Stimulated activated CD8-positive, alpha-beta memory T cell treated with anti-CD3 and anti-CD28 coated beads, Interleukin-12 subunit alpha, Interleukin-12 subunit beta, amount 100 ng/mL, for 24 hours (primary cell): Measurements from ENCODE around the gene TUBG1.
A peak's percentile ranks its signal among the peaks of the same experiment; 100 is the strongest.
"Not testable (repeated sequence)": the region's sequence is repeated elsewhere in the genome, so short reads cannot be mapped to it uniquely, and the experiment has no call there.

Experiments
- DNase-seq: peaks from one replicate; pipeline ENCODE4 v3.0.0-alpha.2; 2020; ENCODE audit errors: extremely low read depth

The TUBG1 gene

DNA sequence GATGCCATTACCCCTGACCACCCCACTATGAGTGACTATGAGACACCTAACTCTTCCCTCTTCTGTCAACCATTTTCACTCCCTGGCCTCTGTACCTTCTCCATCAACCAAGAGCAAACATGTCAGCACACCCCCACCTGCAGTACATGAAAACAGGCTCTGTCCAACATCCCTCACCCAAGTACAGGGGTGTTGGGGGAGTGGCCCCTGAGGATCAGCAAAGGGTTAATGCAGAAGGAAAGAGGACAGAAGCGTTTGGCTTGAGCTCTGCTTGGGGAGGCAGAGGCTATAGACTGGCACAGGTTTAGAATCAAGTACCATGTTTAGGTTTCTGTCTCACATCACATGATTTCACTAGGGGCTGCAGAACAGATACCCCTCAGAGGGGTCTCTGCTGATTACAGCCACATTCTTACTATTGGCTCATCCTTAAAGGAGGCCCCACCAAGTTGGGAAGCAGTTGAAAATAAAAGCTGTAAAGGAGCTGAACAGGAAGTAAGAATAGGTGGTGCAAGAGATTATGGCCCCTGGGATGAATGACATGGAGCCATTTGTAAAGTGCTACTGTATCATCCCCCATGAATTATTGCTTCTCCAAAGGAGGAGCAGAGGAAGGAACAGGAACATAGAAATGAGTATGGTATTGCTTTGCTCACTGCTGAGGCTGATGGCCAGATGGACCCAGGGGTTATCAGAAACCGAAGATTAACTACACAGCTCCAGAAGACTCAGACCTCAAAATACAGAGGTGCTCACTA is 29.5 kb upstream of the TUBG1 start:
- DNase-seq: no peak

DNA sequence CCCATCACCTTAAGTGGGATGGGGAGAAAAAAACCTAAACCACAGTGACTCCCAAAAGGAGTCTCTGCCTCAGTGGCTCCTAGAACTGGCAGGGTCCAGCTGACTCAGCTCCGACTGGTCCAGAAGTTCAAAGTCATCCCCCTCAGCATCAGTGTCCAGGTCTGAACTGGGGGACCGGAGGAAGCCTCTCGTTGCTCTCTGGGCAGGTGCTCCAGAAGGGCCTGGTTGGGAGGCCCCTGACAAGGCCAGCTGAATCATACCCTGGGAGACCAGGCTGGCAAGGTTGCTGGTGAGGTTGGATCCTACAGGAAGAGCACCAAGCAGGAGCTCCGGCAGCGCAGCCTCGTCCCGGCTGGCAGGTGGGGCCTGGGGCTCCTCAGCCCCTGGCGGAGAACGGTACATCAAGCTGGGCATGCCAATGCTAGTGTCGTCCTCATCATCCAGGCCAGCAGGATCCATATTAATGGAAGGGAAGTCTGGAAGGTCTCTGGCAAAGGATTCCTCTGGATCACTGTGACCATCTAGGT is 27.7 kb upstream of the TUBG1 start:
- no peak for DNase-seq

DNA sequence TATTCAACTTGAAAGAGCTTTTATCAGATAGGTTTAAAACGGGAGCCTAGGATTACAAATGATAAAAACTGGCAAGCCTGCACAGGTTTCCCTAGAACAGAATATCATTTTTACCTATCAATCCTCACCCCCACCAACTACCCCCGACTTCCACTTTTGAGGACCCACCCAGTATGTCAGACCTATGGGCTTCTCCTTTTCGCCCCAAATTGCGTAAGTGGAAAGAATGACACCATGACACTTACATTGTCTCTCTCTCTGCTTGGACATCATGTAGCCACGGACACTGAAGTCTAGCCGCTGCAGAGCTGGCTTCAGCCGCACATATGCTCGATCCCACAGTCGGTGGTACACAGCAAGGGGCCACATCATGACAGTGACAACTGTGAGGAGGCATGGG is 24.6 kb upstream of the TUBG1 start:
- DNase-seq: no peak

DNA sequence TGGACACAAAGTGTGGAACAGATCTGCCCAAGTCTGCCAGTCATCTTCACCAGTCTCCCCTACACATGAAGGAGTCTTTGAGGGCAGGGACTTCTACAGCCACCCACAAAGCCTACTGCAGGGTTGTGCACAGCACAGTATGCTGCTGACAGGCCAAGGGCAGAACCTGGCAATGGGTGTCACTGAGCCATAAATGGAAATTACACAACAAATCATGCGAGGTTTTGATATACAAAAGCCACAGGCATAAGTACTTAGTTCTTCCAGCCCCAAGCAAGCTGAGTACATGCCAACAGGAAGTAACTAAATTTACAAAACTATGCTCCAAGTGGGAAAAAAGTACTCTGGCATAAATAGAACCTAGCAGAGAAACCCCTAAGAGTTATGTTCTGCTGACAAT is 24.1 kb upstream of the TUBG1 start:
- no peak for DNase-seq

DNA sequence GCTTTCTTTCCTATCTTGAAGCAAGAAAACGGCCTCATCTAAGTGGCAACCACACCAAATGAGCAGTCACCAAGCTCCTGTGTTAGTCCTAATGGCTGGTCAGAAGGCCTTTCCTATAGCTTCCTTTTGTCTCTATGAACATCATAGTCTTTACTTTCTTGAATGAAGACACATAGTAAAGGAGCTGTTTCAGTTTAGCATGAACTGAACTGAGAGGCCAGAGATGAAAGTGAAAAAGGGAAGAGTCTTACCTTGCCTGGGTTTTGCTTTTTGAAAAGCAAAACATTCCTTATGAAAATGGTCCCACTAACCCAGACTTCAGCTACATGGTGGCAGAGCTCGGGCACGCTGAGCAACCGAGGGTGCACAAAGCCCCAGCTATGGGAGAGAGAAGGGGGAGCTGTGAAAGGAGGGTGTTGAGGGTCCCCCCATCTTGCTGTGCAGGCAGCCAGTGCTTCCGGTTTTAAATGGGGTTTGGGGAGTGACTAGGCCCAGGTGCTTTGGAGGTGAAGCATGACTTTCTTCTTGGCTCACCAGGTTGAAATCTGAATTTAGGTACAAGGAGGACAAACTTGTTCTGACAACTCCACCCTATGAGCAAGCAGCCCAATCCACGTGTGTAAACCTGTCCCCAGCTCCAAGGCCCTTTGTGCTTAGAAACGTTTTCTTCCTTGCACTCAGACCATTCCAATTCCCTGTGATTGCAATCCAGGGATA is 22.8 kb upstream of the TUBG1 start:
- DNase-seq: no peak

DNA sequence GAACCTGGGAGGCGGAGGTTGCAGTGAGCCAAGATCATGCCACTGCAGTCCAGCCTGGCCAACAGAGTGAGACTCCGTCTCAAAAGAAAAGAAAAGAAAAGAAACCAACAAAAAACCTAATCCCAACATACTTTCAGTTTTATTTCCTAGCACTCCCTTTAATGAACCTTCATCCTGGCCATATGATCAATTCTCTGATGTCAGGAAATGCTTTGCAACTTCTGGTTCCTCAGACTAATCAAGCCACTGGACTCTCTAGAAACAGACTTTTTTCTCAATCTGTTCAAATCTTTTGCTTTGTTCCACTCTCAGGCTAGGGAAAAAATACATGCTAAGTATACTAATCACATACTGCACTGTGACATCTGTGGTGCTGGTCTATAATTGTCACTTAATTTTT is 18.6 kb upstream of the TUBG1 start:
- no peak for DNase-seq

DNA sequence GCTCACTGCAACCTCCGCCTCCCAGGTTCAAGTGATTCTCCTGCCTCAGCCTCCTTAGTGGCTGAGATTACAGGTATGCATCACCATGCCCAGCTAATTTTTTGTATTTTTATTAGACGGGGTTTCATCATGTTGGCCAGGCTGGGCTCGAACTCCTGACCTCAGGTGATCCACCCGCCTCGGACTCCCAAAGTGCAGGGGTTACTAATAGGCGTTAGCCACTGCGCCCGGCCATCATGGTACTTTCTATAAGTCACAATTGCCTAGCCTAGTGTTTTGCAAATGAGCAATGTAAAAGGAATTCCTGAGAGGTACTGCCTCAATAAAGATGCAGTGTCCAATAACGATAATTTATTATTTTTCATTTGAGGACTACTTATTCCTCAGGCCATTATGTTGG is 18.1 kb upstream of the TUBG1 start:
- DNase-seq: no peak

DNA sequence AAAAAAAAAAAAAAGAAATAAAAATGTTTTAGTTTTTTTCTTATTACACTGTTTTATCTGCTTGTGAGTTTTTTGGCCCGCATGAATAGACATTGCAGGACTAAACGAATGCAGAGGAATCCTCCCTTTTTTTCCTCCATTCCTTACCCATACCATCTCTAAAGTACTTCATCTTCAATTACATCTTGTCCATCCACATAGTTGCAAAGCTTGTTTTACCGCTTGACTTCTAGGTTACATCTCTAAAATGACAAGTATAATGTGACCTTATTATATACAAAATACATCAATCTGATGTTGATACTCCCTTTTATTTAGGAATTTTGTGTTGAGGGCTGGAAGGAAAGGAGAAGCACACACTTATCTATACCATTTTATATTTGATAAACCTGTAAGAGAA is 13.1 kb upstream of the TUBG1 start:
- no peak for DNase-seq

DNA sequence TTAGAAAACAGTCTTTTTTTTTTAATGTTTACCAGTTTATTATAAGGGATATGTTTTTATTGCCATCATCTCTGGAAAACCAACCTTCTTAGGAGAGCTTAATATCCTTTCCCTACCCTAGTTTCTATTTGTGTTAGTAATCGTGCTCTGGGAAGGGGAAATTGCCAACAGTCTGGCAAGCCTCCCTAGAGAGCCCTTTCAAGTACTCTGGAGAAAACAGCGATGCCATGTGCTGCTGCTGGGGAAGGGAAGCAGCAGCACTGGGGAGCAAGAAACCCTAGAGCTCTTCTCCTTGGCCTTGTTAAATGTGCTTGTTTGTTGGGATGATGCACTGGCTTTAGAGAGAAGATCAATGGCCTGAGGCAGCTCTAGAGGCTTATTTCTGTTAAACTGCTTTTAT is 10.6 kb upstream of the TUBG1 start:
- DNase-seq: no peak

DNA sequence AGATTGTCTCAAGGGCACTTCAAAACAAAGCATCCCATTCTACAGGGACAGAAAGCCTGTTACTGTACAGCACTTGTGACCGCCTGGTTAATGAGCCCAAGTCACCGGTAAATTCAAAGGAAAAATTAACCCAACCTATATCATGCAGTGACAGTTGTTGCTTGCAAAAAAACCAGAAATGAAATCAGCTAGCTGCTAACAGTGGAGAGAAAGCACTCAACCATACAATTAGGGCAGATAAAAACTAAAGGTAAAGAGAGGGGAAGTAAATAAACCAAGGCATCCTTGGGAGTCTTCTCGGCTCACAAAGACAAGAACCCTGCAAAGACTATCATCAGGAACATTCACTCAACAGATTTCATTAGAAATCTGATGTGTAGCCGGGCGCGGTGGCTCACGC is 6.2 kb upstream of the TUBG1 start:
- no peak for DNase-seq

DNA sequence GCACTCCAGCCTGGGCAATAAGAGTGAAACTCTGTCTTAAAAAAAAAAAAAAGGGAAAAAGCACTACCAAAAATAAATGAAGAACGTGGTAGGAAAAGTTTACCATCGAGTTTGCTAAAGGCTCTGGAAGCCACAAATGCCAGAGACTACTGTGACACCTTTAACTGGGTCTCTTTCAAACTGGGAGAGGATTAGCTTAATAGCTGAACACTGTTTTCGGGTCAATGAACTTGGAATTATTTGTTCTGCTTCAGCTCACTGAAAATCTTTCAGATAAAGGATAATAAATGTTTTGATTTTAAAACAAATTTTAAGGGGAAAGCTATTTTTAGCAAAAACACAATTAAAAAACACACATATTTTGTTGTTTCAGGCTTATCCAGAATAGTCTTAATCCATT is 1.7 kb upstream of the TUBG1 start:
- DNase-seq: no peak

DNA sequence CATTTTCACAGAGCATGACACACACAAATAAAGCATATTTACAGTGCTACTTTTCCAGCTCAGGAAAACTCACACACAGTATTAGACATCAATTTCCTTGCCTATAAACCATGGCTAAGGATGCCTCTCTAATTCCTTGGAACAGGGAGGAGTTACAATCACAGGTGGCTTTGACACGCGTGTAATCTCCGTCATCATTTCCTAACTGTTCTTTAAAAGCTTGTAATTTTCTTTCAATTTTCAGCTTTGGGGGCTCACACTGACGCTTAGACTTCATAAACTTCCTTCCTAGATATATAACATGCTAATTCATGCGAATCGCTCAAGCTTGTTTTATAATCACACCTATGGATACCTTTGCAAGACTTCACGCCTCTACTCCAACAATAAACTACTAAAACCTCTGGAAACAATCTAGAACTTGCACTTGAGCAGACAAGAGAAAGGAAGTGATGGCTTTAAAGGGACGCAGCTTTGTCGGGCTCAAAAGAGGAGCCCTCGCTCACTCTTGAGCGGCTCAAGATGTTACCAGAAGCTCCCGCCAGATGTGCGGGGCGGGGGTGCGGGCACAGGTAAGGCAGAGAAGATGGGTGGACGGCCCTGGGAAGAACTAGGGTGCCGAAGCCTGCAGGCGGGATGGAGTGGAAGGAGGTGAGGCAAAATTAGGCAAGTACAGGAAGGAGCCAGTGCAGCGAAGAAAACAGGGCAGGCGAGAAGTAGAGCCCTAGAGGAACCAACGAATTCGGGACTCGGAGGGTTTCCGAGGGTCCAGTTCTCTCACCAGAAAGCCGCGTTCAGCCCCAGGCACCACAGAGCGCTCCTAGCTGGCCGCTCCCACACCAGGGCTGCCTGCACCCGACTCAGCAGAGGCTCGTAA is 940 bp upstream of the TUBG1 start:
- no peak for DNase-seq

DNA sequence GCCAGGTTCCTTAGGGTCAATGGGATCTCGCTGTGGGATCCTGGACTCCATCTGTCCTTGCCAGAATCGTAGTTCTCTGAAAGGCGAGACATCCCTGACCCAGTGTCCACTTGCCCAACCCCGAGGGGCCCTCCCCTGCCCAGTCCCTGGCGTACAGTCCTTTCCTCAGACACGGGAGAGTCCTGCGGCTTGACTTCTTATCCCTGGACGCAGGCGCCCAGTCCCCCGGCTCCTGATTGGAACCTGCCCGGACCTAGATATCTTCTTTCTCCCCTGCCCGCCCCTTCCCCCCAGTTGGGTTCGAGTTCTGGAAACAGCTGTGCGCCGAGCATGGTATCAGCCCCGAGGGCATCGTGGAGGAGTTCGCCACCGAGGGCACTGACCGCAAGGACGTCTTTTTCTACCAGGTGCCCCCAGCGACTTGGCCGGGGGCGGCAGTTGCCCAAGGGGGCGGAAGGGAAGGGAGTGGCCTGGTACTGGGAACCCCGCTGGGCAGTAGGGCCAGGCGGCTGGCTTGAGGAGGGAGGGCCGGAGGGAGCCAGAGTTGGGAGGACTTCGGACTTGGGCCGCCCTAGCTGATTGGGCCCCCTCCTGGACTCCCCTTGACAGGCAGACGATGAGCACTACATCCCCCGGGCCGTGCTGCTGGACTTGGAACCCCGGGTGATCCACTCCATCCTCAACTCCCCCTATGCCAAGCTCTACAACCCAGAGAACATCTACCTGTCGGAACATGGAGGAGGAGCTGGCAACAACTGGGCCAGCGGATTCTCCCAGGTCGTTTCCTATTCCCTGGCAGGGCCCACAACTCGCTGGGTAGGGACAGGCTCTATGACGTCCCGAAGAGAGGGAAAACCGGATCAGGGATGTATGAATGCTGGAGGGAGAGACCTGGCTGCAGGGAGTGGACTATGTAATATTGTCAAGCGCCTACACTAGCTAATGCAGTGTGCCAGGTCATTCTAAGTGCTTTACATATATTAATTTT is 625 bp downstream of the TUBG1 start:
- DNase-seq: peak; percentile 3

DNA sequence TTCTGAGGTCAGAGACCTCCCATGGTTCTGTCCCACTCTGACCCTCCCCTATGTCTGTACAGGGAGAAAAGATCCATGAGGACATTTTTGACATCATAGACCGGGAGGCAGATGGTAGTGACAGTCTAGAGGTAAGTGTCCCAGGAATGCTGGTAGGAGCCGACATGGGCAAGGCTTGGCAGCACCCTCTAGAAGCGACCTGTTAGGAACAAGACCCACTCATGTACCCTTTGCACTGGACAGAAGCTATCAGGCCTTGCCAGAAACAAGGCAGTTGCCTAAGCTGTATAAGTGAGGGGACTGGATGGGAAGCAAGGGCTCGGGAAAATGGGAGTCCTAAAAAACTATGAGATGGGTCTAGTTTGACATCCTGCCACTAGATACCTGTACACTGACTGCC is 2.5 kb downstream of the TUBG1 start:
- no peak for DNase-seq

DNA sequence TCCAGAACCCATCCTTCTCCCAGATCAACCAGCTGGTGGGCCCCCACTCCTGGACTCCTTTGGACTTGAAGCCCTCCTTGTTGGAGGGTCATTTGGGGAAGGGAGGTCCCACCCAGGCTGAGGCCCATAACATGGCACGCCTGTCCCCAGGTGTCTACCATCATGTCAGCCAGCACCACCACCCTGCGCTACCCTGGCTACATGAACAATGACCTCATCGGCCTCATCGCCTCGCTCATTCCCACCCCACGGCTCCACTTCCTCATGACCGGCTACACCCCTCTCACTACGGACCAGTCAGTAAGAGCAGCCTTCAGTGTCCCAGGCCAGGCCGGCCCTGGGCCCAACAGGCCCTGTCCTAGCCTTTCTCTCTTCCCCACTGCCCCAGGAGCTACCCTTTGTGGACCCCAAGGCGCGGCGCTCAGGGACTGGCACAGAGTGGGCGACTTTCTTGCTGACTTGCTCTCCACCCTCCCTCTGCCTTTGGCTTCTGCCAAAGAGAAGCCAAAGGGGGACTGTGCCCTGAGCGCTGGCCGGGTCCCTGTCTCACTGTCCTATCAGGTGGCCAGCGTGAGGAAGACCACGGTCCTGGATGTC is 4.3 kb downstream of the TUBG1 start:
- no peak for DNase-seq

DNA sequence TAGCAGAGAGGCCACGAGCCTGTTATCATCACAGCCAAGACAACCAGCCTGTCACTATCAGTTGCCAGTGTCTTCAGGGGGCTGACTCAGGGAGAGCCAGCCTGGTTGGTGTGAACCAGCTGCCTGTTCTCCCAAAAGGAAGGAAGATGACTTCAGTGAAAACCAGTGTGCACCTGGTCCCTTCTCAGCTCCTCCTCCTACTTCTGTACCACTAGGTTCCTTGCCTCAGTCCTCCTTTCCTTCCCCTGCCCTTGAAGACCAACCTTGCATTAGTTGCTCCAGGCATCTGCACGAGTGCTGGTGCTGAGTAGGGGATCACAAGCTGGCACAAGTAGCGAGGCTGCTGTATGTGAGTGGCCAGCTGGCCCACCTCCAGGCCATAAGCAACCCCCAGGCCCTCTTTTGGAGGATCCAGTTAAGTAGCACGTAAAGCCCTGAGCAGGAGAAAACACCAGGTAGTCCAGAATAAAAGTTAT is 8.5 kb downstream of the TUBG1 start:
- no peak for DNase-seq

DNA sequence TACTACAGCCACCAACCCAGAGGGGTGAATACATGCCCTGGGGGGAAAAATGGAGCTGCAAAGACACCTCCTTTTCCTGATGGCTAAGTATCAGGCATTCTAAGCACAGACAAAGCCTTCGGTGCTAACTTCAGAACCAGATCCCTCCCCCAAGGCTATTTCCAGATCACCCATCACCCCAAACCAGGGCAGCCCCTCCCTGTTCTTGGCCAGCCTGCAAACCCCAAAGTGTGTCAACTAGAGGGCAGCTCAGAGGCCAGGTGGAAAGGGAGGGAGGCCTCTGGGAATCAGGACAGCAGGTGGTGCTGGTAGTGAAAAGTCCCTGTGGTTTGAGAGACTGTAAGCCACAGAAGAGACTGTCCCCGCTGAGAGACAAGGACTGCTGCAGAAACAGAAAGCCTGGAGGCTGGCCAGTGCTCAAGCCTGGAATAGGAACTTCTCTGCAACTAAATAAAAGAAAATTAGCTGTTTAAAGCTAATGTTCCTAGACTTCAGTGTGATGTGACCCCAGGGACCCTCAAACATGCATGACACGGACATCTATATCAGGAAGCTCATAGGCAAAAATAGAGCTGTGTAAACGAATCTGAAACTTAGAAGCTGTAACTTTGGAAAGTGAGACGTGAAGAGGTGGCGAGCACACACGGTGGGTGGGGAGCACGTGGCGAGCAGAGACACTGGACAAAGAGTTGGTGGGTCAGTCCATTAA is 9.1 kb downstream of the TUBG1 start:
- DNase-seq: no peak

DNA sequence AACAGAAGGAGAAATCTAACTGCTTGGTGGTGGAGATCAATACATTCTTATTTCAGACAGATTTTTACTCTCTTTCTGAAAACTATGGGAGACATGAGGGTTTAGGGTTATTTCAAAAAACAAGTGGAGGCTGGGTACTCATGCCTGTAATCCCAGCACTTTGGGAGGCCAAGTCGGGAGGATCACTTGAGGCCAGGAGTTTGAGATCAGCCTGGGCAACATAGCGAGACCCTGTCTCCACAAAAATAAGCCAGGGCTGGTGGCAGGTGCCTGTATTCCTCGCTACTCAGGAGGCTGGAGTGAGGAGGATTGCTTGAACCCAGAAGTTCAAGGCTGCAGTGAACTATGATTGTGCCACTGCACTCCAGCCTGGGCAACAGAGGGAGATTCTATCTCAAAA is 12.5 kb downstream of the TUBG1 start:
- DNase-seq: not testable (repeated sequence)

DNA sequence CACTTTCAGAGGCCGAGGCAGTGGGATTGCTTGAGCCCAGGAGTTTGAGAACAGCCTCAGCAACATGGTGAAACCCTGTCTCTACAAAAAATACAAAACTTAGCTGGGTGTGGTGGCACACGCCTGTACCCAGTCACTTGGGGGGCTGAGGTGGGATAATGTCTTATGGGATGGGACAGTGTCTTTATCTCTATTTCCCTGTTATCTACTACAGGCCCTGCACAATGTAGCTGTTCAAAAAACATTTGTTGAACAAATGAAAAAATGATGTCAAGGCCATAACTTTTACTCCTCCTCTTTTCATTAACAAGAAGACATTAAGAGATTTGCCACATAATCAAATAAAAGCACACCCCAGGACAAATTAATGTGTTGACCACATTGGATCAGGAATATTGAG is 13.8 kb downstream of the TUBG1 start:
- no peak for DNase-seq
